H1 (cell line): ENCODE measurements around the gene AFTPH. TPM values are rescaled to one million over a fixed set of nuclear protein-coding genes. Genes with fewer than 3 reads are reported as not detected.

Source experiments
- RNF2 ChIP-seq: fragments of 200-900, 300-1000 bp; sonication (generic); IDR thresholded peaks from 2 replicates; pipeline ENCODE4 v1.7.1; 2016; ENCODE audit warnings: borderline replicate concordance, low read depth, mild to moderate bottlenecking, antibody characterized with exemption, low read length; ENCODE audit not compliant: poor library complexity, severe bottlenecking; ENCODE audit errors: missing control alignments
- SP1 ChIP-seq: IDR thresholded peaks from 2 replicates; pipeline ENCODE4 v1.6.1; 2011; ENCODE audit warnings: low read depth, low read length
- polyA plus RNA-seq, 7 experiments: library from polyadenylated mRNA; depleted of rRNA in 3 of 7; stranded (reverse) in 5 of 7; unstranded in 2 of 7; fragments of >200 nt in 5 of 7; fragments of 200-250 nt in 2 of 7; gene quantifications; 1 replicate in 5 of 7; 2 replicates in 1 of 7; 4 replicates in 1 of 7; pipeline versions ENCODE4 v1.2.1 to v1.2.3, GENCODE V29; 2011 to 2013; ENCODE audit warnings: missing spikeins in 2 of 7, mixed read lengths in 2 of 7
- total RNA-seq: library from RNA; stranded (reverse); fragmentation: NEBNext Ultra II Directional; extraction: Animal tissue kit (Norgen Biotek cat#: 25700); gene quantifications from 2 replicates; pipeline ENCODE4 v1.2.1, GENCODE V29; 2021
- TF ChIP-seq, protein P1 (sequence below): fragments of 300-600 bp; sonication (generic); IDR thresholded peaks from 2 replicates; pipeline ENCODE4 v1.7.1; 2012; ENCODE audit warnings: low read length, moderate library complexity, mild to moderate bottlenecking, inconsistent platforms; ENCODE audit not compliant: insufficient replicate concordance
- TF ChIP-seq, protein P2 (sequence below), 3 experiments: IDR thresholded peaks; 1 replicate in 2 of 3; 2 replicates in 1 of 3; pipeline versions ENCODE4 v1.5.1 to v1.6.1; 2011; ENCODE audit warnings: low read length in 3 of 3, mild to moderate bottlenecking in 3 of 3, inconsistent platforms in 2 of 3, low read depth in 1 of 3, moderate library complexity in 1 of 3; ENCODE audit not compliant: insufficient read depth in 1 of 3; ENCODE audit errors: control extremely low read depth in 1 of 3

AFTPH gene
- total and polyA plus RNA-seq, 2 of the 8 experiments (the other 6 are each of a cell fraction or from before 2014, with no cell fraction given) = 7.3 to 15.0 TPM

- TF ChIP-seq, protein P1, sequence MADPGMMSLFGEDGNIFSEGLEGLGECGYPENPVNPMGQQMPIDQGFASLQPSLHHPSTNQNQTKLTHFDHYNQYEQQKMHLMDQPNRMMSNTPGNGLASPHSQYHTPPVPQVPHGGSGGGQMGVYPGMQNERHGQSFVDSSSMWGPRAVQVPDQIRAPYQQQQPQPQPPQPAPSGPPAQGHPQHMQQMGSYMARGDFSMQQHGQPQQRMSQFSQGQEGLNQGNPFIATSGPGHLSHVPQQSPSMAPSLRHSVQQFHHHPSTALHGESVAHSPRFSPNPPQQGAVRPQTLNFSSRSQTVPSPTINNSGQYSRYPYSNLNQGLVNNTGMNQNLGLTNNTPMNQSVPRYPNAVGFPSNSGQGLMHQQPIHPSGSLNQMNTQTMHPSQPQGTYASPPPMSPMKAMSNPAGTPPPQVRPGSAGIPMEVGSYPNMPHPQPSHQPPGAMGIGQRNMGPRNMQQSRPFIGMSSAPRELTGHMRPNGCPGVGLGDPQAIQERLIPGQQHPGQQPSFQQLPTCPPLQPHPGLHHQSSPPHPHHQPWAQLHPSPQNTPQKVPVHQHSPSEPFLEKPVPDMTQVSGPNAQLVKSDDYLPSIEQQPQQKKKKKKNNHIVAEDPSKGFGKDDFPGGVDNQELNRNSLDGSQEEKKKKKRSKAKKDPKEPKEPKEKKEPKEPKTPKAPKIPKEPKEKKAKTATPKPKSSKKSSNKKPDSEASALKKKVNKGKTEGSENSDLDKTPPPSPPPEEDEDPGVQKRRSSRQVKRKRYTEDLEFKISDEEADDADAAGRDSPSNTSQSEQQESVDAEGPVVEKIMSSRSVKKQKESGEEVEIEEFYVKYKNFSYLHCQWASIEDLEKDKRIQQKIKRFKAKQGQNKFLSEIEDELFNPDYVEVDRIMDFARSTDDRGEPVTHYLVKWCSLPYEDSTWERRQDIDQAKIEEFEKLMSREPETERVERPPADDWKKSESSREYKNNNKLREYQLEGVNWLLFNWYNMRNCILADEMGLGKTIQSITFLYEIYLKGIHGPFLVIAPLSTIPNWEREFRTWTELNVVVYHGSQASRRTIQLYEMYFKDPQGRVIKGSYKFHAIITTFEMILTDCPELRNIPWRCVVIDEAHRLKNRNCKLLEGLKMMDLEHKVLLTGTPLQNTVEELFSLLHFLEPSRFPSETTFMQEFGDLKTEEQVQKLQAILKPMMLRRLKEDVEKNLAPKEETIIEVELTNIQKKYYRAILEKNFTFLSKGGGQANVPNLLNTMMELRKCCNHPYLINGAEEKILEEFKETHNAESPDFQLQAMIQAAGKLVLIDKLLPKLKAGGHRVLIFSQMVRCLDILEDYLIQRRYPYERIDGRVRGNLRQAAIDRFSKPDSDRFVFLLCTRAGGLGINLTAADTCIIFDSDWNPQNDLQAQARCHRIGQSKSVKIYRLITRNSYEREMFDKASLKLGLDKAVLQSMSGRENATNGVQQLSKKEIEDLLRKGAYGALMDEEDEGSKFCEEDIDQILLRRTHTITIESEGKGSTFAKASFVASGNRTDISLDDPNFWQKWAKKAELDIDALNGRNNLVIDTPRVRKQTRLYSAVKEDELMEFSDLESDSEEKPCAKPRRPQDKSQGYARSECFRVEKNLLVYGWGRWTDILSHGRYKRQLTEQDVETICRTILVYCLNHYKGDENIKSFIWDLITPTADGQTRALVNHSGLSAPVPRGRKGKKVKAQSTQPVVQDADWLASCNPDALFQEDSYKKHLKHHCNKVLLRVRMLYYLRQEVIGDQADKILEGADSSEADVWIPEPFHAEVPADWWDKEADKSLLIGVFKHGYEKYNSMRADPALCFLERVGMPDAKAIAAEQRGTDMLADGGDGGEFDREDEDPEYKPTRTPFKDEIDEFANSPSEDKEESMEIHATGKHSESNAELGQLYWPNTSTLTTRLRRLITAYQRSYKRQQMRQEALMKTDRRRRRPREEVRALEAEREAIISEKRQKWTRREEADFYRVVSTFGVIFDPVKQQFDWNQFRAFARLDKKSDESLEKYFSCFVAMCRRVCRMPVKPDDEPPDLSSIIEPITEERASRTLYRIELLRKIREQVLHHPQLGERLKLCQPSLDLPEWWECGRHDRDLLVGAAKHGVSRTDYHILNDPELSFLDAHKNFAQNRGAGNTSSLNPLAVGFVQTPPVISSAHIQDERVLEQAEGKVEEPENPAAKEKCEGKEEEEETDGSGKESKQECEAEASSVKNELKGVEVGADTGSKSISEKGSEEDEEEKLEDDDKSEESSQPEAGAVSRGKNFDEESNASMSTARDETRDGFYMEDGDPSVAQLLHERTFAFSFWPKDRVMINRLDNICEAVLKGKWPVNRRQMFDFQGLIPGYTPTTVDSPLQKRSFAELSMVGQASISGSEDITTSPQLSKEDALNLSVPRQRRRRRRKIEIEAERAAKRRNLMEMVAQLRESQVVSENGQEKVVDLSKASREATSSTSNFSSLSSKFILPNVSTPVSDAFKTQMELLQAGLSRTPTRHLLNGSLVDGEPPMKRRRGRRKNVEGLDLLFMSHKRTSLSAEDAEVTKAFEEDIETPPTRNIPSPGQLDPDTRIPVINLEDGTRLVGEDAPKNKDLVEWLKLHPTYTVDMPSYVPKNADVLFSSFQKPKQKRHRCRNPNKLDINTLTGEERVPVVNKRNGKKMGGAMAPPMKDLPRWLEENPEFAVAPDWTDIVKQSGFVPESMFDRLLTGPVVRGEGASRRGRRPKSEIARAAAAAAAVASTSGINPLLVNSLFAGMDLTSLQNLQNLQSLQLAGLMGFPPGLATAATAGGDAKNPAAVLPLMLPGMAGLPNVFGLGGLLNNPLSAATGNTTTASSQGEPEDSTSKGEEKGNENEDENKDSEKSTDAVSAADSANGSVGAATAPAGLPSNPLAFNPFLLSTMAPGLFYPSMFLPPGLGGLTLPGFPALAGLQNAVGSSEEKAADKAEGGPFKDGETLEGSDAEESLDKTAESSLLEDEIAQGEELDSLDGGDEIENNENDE = no peak
- TF ChIP-seq, protein P2, sequence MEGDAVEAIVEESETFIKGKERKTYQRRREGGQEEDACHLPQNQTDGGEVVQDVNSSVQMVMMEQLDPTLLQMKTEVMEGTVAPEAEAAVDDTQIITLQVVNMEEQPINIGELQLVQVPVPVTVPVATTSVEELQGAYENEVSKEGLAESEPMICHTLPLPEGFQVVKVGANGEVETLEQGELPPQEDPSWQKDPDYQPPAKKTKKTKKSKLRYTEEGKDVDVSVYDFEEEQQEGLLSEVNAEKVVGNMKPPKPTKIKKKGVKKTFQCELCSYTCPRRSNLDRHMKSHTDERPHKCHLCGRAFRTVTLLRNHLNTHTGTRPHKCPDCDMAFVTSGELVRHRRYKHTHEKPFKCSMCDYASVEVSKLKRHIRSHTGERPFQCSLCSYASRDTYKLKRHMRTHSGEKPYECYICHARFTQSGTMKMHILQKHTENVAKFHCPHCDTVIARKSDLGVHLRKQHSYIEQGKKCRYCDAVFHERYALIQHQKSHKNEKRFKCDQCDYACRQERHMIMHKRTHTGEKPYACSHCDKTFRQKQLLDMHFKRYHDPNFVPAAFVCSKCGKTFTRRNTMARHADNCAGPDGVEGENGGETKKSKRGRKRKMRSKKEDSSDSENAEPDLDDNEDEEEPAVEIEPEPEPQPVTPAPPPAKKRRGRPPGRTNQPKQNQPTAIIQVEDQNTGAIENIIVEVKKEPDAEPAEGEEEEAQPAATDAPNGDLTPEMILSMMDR (IDR thresholded peaks at IDR 0.05; ENCODE audit: control extremely low read depth in 1 of 3, insufficient read depth in 1 of 3, low read depth in 1 of 3, low read length in 3 of 3) = no peak
- TF ChIP-seq SP1 = no peak
- TF ChIP-seq RNF2 = no peak
These were observed 99.2 kb downstream of the AFTPH start (continued) for GRCh38 chr2:64623242-64623850.
